Endothelial cell (in vitro differentiated cells): ENCODE data around the gene DAAM2. TPM values are rescaled to one million over a fixed set of nuclear protein-coding genes. Genes with fewer than 3 reads are reported as not detected.

ENCODE experiments used
- DNase-seq: peaks from one replicate; pipeline ENCODE4 v3.0.0; 2021; ENCODE audit warnings: low spot score
- H3K27ac Mint-ChIP-seq: one replicate; pipeline ENCODE4 v1.8.0; 2021; ENCODE audit warnings: mixed read lengths, inconsistent platforms; ENCODE audit not compliant: unreplicated experiment
- H3K27me3 Mint-ChIP-seq: one replicate; pipeline ENCODE4 v1.8.0; 2021; ENCODE audit warnings: mild to moderate bottlenecking, moderate library complexity, mixed read lengths, inconsistent platforms; ENCODE audit not compliant: unreplicated experiment
- H3K36me3 Mint-ChIP-seq: one replicate; pipeline ENCODE4 v1.8.0; 2021; ENCODE audit warnings: mild to moderate bottlenecking, low read depth, mixed read lengths, inconsistent platforms; ENCODE audit not compliant: unreplicated experiment
- H3K4me1 Mint-ChIP-seq: one replicate; pipeline ENCODE4 v1.8.0; 2021; ENCODE audit warnings: mild to moderate bottlenecking, mixed read lengths, inconsistent platforms; ENCODE audit not compliant: unreplicated experiment
- H3K4me3 Mint-ChIP-seq: one replicate; pipeline ENCODE4 v1.8.0; 2021; ENCODE audit warnings: mild to moderate bottlenecking, mixed read lengths, inconsistent platforms; ENCODE audit not compliant: unreplicated experiment
- H3K9me3 Mint-ChIP-seq: one replicate; pipeline ENCODE4 v1.8.0; 2021; ENCODE audit warnings: mixed read lengths, inconsistent platforms; ENCODE audit not compliant: unreplicated experiment
- CTCF ChIP-seq: fragments of 200-600 bp; sonication (generic); IDR thresholded peaks from one replicate; pipeline ENCODE4 v1.5.0; 2021; ENCODE audit warnings: antibody characterized with exemption; ENCODE audit not compliant: unreplicated experiment
- total RNA-seq: library from RNA; stranded (reverse); fragmentation: NEBNext Ultra II Directional; extraction: Animal tissue kit (Norgen Biotek cat#: 25700); gene quantifications from one replicate; pipeline ENCODE4 v1.2.1, GENCODE V29; 2021; ENCODE audit not compliant: unreplicated experiment

DAAM2 gene
- total RNA-seq, 1 donor from 2014 or later: 3.0 TPM

- Mint-ChIP-seq H3K4me1 (peaks cover 20% of the 10 kb centered on the region), H3K4me3 (no peak overlapping the region)
- TF ChIP-seq CTCF: no peak
Observed at GRCh38 chr6:39822846-39823815, 31.0 kb downstream of the DAAM2 start.

GRCh38 chr6:39824030-39824926, 32.1 kb downstream of the DAAM2 start:
- Mint-ChIP-seq H3K27me3 (peaks cover 3% of the 10 kb centered on the region), H3K4me3 (no peak overlapping the region), H3K27ac (no peak overlapping the region), H3K4me1 (peaks cover 20% of the 10 kb centered on the region), H3K9me3 (peaks cover 3% of the 10 kb centered on the region), H3K36me3 (no peaks in the 10 kb centered on the region)
- TF ChIP-seq CTCF: no peak
- DNase-seq: no peak

More at GRCh38 chr6:39822846-39823815, 31.0 kb downstream of the DAAM2 start:
- no peak overlapping the region for H3K27ac Mint-ChIP-seq
- H3K9me3 Mint-ChIP-seq: peaks cover 3% of the 10 kb centered on the region
- H3K36me3 Mint-ChIP-seq: no peaks in the 10 kb centered on the region
- H3K27me3 Mint-ChIP-seq: peaks cover 3% of the 10 kb centered on the region
- no peak for DNase-seq

GRCh38 chr6:39829331-39829730, 37.2 kb downstream of the DAAM2 start:
- Mint-ChIP-seq H3K4me1 (peaks cover 9% of the 10 kb centered on the region), H3K36me3 (no peaks in the 10 kb centered on the region), H3K27me3 (peaks cover 2% of the 10 kb centered on the region), H3K9me3 (peaks cover 3% of the 10 kb centered on the region), H3K27ac (no peak overlapping the region), H3K4me3 (no peak overlapping the region)
- TF ChIP-seq CTCF: no peak
- no peak for DNase-seq

GRCh38 chr6:39830444-39830843, 38.3 kb downstream of the DAAM2 start:
- TF ChIP-seq CTCF: no peak
- H3K27me3 Mint-ChIP-seq: peaks cover 8% of the 10 kb centered on the region
- peaks cover 3% of the 10 kb centered on the region for H3K9me3 Mint-ChIP-seq
- H3K36me3 Mint-ChIP-seq: no peaks in the 10 kb centered on the region
- no peak overlapping the region for H3K4me3 Mint-ChIP-seq
- peaks cover 11% of the 10 kb centered on the region for H3K4me1 Mint-ChIP-seq
- no peak overlapping the region for H3K27ac Mint-ChIP-seq
- no peak for DNase-seq
